Measurements from ENCODE around the gene GSTK1. TPM values are rescaled to one million over a fixed set of nuclear protein-coding genes. Genes with fewer than 3 reads are reported as not detected.

Gene GSTK1
- total RNA-seq, 1 experiment from 2014 or later: 35.6 TPM

GRCh38 chr7:143230602-143231457, 32.4 kb upstream of the GSTK1 start:
- H3K27me3 ChIP-seq: no peaks in the 10 kb centered on the region
- no peak overlapping the region for H3K4me3 ChIP-seq
- no peak for DNase-seq
- 0 out of 2 replicates have a peak, but pooled peaks cover 2% of the 10 kb centered on the region for H3K9me3 ChIP-seq (replicated peaks)
- no peaks in the 10 kb centered on the region for H3K4me1 ChIP-seq
- H3K27ac ChIP-seq: no peak overlapping the region
- no peaks in the 10 kb centered on the region for H3K36me3 ChIP-seq

GRCh38 chr7:143233816-143234532, 29.3 kb upstream of the GSTK1 start:
- no peak overlapping the region for H3K27ac ChIP-seq
- H3K27me3 ChIP-seq: no peaks in the 10 kb centered on the region
- H3K4me3 ChIP-seq: no peak overlapping the region
- H3K9me3 ChIP-seq (replicated peaks): peaks cover 9% of the 10 kb centered on the region; the same call in 1 of the 2 replicates
- no peaks in the 10 kb centered on the region for H3K4me1 ChIP-seq
- DNase-seq: no peak
- H3K36me3 ChIP-seq: no peaks in the 10 kb centered on the region

- Histone ChIP-seq H3K27ac (no peak overlapping the region), H3K4me1 (no peaks in the 10 kb centered on the region), H3K36me3 (no peaks in the 10 kb centered on the region), H3K9me3 (replicated peaks) (peaks cover 9% of the 10 kb centered on the region; the same call in 1 of the 2 replicates), H3K4me3 (no peak overlapping the region), H3K27me3 (no peaks in the 10 kb centered on the region)
- DNase-seq: no peak
These were observed 28.7 kb upstream of the GSTK1 start for GRCh38 chr7:143234533-143234875.

GRCh38 chr7:143235561-143235960, 27.7 kb upstream of the GSTK1 start:
- no peak for DNase-seq
- peaks cover 9% of the 10 kb centered on the region; the same call in 1 of the 2 replicates for H3K9me3 ChIP-seq (replicated peaks)
- H3K4me3 ChIP-seq: no peak overlapping the region
- H3K27ac ChIP-seq: no peak overlapping the region
- H3K36me3 ChIP-seq: no peaks in the 10 kb centered on the region
- no peaks in the 10 kb centered on the region for H3K4me1 ChIP-seq
- no peaks in the 10 kb centered on the region for H3K27me3 ChIP-seq

DNA sequence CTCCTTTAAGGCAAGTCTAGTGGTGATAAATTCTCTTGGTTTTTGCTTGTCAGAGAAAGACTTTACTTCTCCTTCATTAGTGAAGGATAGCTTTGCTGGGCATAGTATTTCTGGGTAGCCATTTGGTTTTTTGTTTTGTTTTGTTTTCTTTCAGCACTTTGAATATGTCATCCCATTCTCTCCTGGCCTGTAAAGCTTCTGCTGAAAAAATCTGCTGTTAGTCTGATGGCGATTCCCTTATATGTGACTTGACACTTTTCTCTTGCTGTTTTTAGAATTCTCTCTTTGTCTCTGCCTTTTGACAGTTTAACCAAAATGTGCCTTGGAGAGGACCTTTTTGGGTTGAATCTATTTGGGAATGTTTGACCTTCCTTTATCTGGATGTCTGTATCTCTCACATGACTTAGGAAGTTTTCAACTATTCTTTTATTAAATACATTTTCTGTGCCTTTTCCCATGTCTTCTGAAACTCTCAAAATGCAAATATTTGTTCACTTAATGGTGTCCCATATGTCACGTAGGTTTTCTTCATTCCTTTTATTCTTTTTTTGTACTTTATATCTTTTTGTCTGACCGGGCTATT, 26.7 kb upstream of the GSTK1 start:
- H3K4me3 ChIP-seq: no peak overlapping the region
- H3K4me1 ChIP-seq: no peaks in the 10 kb centered on the region
- no peaks in the 10 kb centered on the region for H3K36me3 ChIP-seq
- H3K27ac ChIP-seq: no peak overlapping the region
- peaks cover 9% of the 10 kb centered on the region; the same call in 1 of the 2 replicates for H3K9me3 ChIP-seq (replicated peaks)
- H3K27me3 ChIP-seq: no peaks in the 10 kb centered on the region
- no peak for DNase-seq

GRCh38 chr7:143237366-143237765, 25.9 kb upstream of the GSTK1 start:
- DNase-seq: no peak
- H3K36me3 ChIP-seq: no peaks in the 10 kb centered on the region
- no peaks in the 10 kb centered on the region for H3K4me1 ChIP-seq
- no peak overlapping the region for H3K27ac ChIP-seq
- peaks cover 9% of the 10 kb centered on the region; the same call in 1 of the 2 replicates for H3K9me3 ChIP-seq (replicated peaks)
- no peaks in the 10 kb centered on the region for H3K27me3 ChIP-seq
- no peak overlapping the region for H3K4me3 ChIP-seq

GRCh38 chr7:143238289-143238980, 24.8 kb upstream of the GSTK1 start:
- Histone ChIP-seq H3K4me3 (no peak overlapping the region), H3K27ac (no peak overlapping the region), H3K4me1 (no peaks in the 10 kb centered on the region), H3K27me3 (no peaks in the 10 kb centered on the region), H3K9me3 (replicated peaks) (peaks cover 9% of the 10 kb centered on the region; the same call in 1 of the 2 replicates), H3K36me3 (no peaks in the 10 kb centered on the region)
- peak; percentile 20 to 28 for DNase-seq

DNA sequence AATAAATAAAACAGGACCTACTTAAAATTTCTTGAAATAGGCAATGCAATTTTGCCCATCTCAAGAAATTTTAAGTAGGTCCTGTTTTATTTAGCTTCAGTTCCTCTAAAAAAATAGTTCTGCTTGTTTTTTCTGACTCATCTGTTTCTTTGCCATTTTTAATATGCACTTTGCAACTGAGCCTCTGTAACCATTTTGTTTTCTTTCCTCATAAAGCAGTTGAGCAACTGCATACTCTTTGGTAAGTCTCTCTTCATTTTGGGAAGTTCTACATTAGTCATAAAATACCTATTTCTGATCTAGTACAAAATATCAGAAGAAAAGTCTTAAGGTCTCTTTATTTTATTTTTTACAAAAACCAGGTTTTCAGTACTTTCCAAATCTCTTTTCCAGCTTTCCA, 23.4 kb upstream of the GSTK1 start:
- no peaks in the 10 kb centered on the region for H3K4me1 ChIP-seq
- H3K9me3 ChIP-seq (replicated peaks): peaks cover 9% of the 10 kb centered on the region; the same call in 1 of the 2 replicates
- no peak for DNase-seq
- no peaks in the 10 kb centered on the region for H3K36me3 ChIP-seq
- no peak overlapping the region for H3K4me3 ChIP-seq
- no peak overlapping the region for H3K27ac ChIP-seq
- H3K27me3 ChIP-seq: no peaks in the 10 kb centered on the region

GRCh38 chr7:143240291-143241168, 22.7 kb upstream of the GSTK1 start:
- Histone ChIP-seq H3K27me3 (no peaks in the 10 kb centered on the region), H3K9me3 (replicated peaks) (peaks cover 7% of the 10 kb centered on the region; the same call in 1 of the 2 replicates), H3K4me3 (no peak overlapping the region), H3K4me1 (no peaks in the 10 kb centered on the region), H3K27ac (no peak overlapping the region), H3K36me3 (no peaks in the 10 kb centered on the region)
- peak; percentile 68 to 85 for DNase-seq

GRCh38 chr7:143242306-143242705, 20.9 kb upstream of the GSTK1 start:
- no peaks in the 10 kb centered on the region for H3K9me3 ChIP-seq (replicated peaks)
- no peak overlapping the region for H3K27ac ChIP-seq
- no peaks in the 10 kb centered on the region for H3K36me3 ChIP-seq
- H3K4me3 ChIP-seq: no peak overlapping the region
- no peak for DNase-seq
- no peaks in the 10 kb centered on the region for H3K4me1 ChIP-seq
- no peaks in the 10 kb centered on the region for H3K27me3 ChIP-seq

GRCh38 chr7:143243111-143243510, 20.1 kb upstream of the GSTK1 start:
- Histone ChIP-seq H3K36me3 (no peaks in the 10 kb centered on the region), H3K27me3 (no peaks in the 10 kb centered on the region), H3K4me3 (no peak overlapping the region), H3K9me3 (replicated peaks) (no peaks in the 10 kb centered on the region), H3K27ac (no peak overlapping the region), H3K4me1 (no peaks in the 10 kb centered on the region)
- no peak for DNase-seq

DNA sequence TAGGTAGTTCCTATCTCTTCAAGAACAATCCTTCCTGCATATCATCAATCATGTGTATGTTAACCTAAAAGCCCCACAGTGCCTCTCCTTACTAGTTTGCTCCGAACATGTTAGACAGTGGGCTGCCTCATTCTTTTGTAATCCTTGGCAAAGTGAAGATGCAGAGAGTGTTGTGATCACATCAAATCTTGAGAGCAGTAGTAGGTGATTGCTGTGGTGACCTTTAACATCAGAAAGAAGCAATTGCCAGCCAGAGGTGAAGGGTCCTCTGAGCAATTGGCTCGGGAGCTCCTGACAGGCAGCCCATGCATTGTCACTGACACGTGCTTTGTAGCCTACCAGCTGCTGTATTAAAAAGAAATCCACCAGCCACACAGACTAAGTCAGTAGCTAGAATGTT, 19.6 kb upstream of the GSTK1 start:
- H3K27ac ChIP-seq: no peak overlapping the region
- no peak overlapping the region for H3K4me3 ChIP-seq
- no peaks in the 10 kb centered on the region for H3K9me3 ChIP-seq (replicated peaks)
- H3K4me1 ChIP-seq: no peaks in the 10 kb centered on the region
- no peaks in the 10 kb centered on the region for H3K36me3 ChIP-seq
- no peak for DNase-seq
- H3K27me3 ChIP-seq: no peaks in the 10 kb centered on the region

GRCh38 chr7:143244321-143244720, 18.9 kb upstream of the GSTK1 start:
- Histone ChIP-seq H3K4me1 (no peaks in the 10 kb centered on the region), H3K36me3 (no peaks in the 10 kb centered on the region), H3K27me3 (no peaks in the 10 kb centered on the region), H3K27ac (no peak overlapping the region), H3K4me3 (no peak overlapping the region), H3K9me3 (replicated peaks) (no peaks in the 10 kb centered on the region)
- no peak for DNase-seq

DNA sequence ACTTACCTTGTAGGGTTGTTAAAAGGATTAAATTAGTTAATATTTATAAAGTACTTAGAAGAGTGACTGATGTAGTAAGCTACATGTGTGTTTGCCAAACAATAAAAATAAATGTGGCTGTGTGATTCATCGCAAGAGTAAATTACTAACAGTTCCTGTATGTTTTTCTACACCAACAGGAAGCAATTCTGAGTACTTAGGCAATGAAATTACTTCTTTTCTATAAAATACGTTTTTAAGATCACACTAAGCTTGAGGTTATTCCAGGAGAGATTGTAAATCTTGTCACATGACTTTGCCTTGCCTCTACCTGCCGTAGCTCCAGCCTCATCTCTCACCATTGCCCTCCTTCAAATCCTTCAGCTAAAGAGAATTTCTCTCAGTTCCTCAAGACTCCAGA, 18.1 kb upstream of the GSTK1 start:
- H3K9me3 ChIP-seq (replicated peaks): no peaks in the 10 kb centered on the region
- H3K27me3 ChIP-seq: no peaks in the 10 kb centered on the region
- no peaks in the 10 kb centered on the region for H3K4me1 ChIP-seq
- H3K27ac ChIP-seq: no peak overlapping the region
- H3K36me3 ChIP-seq: no peaks in the 10 kb centered on the region
- no peak for DNase-seq
- no peak overlapping the region for H3K4me3 ChIP-seq

All from SJCRH30 (cell line).